ENCODE measurements around the gene FGF4. TPM values are rescaled to one million over a fixed set of nuclear protein-coding genes. Genes with fewer than 3 reads are reported as not detected.

FGF4 gene
- total and polyA plus RNA-seq, 2 donors (not counting 3 experiments of a cell fraction or from before 2014, with no cell fraction given), result not detected

- Histone ChIP-seq H3K4me2 (ENCODE audit: insufficient read depth, low read length) (no peak overlapping the region), H4K20me1 (replicated peaks; ENCODE audit: control insufficient read depth, extremely low read depth, insufficient read depth, low read length) (no peaks in the 10 kb centered on the region), H3K79me2 (ENCODE audit: control insufficient read depth, insufficient read depth, low read length) (no peaks in the 10 kb centered on the region), H3K4me3 (replicated peaks in 1 of 3; ENCODE audit: insufficient read depth in 1 of 3, low read depth in 1 of 3, low read length in 3 of 3) (no peak overlapping the region), H3K4me1 (ENCODE audit: control insufficient read depth, extremely low read depth, insufficient read depth, low read length) (no peaks in the 10 kb centered on the region), H3K36me3 (ENCODE audit: control insufficient read depth in 2 of 2, extremely low read depth in 1 of 2, insufficient read depth in 2 of 2, low read length in 2 of 2) (no peaks in the 10 kb centered on the region), H3K27ac (ENCODE audit: insufficient read depth, low read depth, low read length) (no peak overlapping the region), H3K9me1 (replicated peaks; ENCODE audit: control insufficient read depth, extremely low read depth, insufficient read depth, low read length) (no peaks in the 10 kb centered on the region), H3K9me3 (replicated peaks; ENCODE audit: control insufficient read depth, insufficient read depth, low read length) (no peaks in the 10 kb centered on the region), H2AFZ (ENCODE audit: low read depth, low read length) (no peak overlapping the region), H3K9ac (replicated peaks; ENCODE audit: extremely low read depth, insufficient read depth, low read length) (no peak overlapping the region), H3K27me3 (ENCODE audit: control insufficient read depth in 2 of 2, insufficient read depth in 2 of 2, low read length in 2 of 2) (no peaks in the 10 kb centered on the region)
- ChIA-PET POLR2A (no interaction called here), CTCF (no interaction called here)
- intact Hi-C loops (cut with micrococcal nuclease) (no loop called here), dilution Hi-C loops (cut with MboI; ENCODE audit: extremely low pct_ligation_motif_present, low sequenced_read_pairs) (no loop called here)
- BruUV-seq (replicated peaks), result no TSS peak
- no peak for TF ChIP-seq CTCF (IDR thresholded peaks at IDR 0.05; ENCODE audit: extremely low read depth in 1 of 2, insufficient read depth in 1 of 2, low read depth in 1 of 2, low read length in 2 of 2)
- no peak for TF ChIP-seq POLR2A (IDR thresholded peaks at IDR 0.05; ENCODE audit: low read depth, low read length)
- no peak for TF ChIP-seq GATA2 (IDR thresholded peaks at IDR 0.05; ENCODE audit: insufficient read depth, insufficient read length, low read depth, low read length)
- no peak for TF ChIP-seq JUN (IDR thresholded peaks at IDR 0.05; ENCODE audit: borderline replicate concordance, insufficient read depth, insufficient read length, low read depth)
- no peak for TF ChIP-seq POLR2AphosphoS5 (IDR thresholded peaks at IDR 0.05; ENCODE audit: insufficient read depth, low read depth, low read length)
- TF ChIP-seq FOS (IDR thresholded peaks at IDR 0.05; ENCODE audit: borderline replicate concordance, insufficient read depth, low read length), result no peak
- TF ChIP-seq MAX (IDR thresholded peaks at IDR 0.05; ENCODE audit: insufficient read depth, insufficient read length), result no peak
- no peak for TF ChIP-seq MYC (IDR thresholded peaks at IDR 0.05; ENCODE audit: low read depth, low read length)
- TF ChIP-seq EZH2 (IDR thresholded peaks at IDR 0.05; ENCODE audit: borderline replicate concordance, low read depth, low read length, severe bottlenecking), result no peak
- no peak for FAIRE-seq
- no peak for DNase-seq (ENCODE audit: low read depth, low spot score)
Observed at GRCh38 chr11:69760319-69760718, 14.8 kb downstream of the FGF4 start.

All from endothelial cell of umbilical vein (primary cell).